CD4-positive, alpha-beta T cell treated with Interleukin-1 beta for 1 hour (primary cell): ENCODE results near the gene NUMB.
"Not testable (repeated sequence)": the region's sequence is repeated elsewhere in the genome, so short reads cannot be mapped to it uniquely, and the experiment has no call there.

Source experiments
- DNase-seq, 2 donors: peaks; one replicate each; pipeline ENCODE4 v3.0.0-alpha.2; 2020 to 2022

NUMB gene

DNA sequence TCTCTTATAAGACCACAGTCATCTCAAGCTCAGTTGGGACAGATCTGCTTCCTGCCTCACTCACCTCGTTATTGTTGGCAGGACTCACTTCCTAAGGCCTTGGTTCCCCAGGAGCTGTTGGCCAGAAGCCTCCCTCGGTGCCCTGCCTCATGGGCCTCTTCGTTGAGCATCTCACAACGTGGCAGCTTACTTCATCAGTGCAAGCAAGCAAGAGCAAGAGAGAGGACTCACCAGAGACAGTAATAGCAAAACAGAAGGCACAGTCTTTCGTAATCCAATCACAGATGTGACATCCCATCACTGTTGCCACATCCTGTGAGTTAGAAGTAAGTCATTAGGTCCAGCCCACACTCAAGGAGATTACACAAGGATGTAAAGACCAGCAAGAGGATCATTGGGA lies 5.1 kb upstream of the NUMB start:
- peak; percentile 27 to 74 for DNase-seq

GRCh38 chr14:73462815-73463214 lies 4.5 kb upstream of the NUMB start:
- no peak for DNase-seq

DNA sequence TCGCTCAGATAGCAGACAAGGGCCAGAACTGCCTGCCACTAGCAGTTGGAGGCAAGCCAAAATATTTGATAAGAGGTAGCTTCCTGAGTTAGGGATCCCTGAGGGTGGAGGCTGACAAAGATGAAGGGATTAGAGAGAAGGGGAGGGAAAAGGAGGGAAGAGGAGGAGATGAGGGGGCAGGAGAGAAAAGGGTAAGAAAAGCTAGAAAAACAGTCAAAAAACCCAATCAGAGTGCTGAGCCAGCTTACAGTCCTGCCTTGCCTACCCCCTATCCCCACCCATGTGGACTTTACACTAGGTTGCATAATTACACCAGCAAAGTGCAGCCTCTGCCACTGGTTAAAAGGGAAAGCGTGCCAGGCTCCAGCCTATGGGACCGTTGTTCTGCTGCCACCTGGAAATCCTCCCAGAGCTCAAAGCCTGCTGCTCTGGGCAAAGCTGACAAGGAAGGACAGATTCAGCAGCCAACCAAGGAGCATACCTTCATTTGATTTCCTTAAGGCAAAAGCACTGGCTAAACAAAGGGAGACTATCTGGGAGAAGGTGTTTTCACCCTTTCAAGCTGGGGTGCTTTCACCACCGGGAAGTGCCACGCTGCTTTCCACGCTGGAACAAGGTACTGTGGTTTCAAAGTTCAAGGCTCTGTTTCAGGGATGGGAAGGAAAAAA lies 3.8 kb upstream of the NUMB start:
- DNase-seq: peak in 1 of 2 donors; percentile 16

GRCh38 chr14:73461478-73462047 lies 3.2 kb upstream of the NUMB start:
- no peak for DNase-seq

GRCh38 chr14:73460691-73461127 lies 2.4 kb upstream of the NUMB start:
- no peak for DNase-seq

DNA sequence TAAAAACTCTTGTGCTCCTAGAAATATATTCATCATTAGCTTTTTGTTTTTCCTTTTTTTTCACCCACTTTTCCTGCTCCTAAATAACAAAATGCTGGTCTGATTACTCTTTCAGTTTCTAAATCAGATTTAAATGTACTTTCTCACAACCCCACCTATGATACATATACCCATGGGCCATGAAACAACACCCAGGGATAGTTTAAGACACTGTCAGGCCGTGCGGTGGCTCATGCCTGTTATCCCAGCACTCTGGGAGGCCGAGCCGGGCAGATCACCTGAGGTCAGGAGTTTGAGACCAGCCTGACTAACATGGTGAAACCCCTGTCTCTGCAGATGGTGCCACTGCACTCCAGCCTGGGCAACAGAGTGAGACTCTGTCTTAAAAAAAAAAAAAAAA lies 1.6 kb upstream of the NUMB start:
- DNase-seq: no peak

DNA sequence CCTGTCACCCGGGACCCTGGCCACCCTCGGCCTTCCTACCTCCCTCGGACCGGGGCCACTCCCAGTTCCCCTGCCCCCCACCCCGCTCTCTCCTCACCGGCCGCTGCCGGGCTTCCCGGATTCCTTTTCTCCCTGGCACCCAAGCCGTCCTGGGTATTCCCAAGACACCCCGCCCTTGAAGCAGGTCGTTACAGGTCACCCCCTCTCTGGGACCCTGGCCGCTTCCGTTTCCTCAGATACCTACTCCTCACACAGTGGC lies 493 bp downstream of the NUMB start:
- no peak for DNase-seq

GRCh38 chr14:73457041-73457923 lies 1.1 kb downstream of the NUMB start:
- peak in 1 of 2 donors; percentile 14 for DNase-seq

DNA sequence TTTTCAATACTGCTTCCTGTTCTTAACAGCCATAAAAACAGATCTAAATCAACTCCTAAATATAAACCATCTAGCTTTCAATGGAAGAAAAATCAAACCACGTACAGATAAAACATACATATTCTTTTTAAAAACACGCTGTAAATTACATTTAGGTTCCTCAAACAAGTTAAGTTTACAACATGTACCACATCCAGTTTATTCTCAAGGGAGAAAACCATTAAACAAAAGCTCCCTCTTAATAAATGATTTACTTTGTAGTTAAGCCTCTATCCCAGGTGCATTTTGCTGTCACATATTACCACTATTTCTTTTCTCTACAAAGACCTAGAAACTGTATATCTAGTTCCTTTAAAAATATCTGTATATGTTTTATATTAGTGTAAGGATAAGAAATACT lies 3.1 kb downstream of the NUMB start:
- DNase-seq: no peak

DNA sequence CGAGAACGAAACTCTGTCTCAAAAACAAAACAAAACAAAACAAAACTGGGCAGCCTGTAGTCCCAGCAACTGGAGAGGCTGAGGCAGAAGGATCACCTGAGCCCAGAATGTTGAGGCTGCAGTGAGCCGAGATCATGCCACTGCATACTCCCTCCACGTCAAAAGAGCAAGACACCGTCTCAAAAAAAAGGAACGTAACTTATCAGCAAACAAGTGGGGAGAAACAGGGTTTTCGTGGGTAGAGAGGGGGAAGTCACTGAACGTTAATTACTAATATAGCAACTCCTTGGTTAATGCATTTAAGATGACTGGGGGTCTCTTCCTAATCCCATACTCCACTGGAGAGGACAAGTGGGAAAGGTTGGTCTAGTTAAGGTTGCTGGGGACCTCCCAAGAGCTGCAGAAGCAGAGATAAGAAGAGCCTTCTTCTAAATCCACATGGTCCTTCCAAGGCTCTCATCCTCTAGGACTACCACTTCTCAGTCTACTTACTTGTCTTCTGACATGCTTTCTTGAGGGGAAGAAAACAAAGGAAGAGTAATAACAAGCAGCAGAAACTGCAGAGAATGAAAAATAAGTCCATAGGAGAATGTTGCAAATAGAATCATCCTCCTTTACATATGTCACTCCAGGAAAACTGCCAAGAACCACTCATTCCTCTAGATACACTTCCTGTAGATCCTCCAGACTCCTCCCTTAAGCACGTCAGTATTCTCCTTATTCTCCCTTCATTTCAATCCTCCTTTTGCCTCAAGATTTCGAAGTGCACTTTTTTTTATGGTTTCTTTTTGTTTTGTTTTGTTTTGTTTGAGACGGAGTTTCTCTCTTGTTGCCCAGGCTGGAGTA lies 5.8 kb downstream of the NUMB start:
- no peak for DNase-seq

GRCh38 chr14:73443758-73444157 lies 14.6 kb downstream of the NUMB start:
- no peak for DNase-seq

GRCh38 chr14:73441286-73441685 lies 17.1 kb downstream of the NUMB start:
- DNase-seq: no peak

DNA sequence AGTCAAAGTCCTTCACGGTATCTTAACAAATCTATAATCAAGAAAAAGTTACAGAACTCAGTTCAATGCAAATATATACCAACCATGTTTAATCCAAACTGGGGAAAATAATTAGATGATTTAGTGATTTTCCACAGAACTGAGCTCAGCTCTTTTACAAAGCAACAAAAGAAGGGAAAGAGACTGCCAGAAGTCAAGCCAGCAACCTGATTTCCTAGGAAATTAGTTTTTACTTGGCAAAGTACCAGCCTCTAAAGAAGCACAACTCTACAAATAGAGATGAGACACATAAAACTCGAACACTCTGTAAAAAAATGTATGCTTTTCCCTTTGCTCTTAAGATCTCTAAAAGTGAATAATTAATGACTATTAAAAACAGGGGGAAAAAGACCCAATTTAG lies 19.4 kb downstream of the NUMB start:
- DNase-seq: no peak

DNA sequence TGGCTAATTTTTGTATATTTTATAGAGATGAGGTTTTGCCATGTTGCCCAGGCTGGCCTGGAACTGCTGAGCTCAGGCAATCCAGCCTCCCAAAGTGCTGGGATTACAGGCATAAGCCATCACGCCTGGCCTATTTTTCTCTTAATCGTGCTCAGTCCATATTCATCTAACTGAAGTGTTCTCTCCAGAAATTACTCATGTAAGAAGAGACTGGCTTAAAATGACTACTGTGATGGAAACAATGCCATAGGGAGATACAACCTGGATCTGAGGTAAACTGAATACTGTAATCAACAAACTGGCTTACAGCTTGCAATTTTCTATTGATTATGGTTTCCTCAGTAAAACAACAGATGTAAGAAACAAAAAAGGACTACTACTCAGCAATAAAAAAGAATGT lies 21.1 kb downstream of the NUMB start:
- no peak for DNase-seq

- DNase-seq: no peak
These were observed 26.2 kb downstream of the NUMB start for GRCh38 chr14:73432124-73432523.

DNA sequence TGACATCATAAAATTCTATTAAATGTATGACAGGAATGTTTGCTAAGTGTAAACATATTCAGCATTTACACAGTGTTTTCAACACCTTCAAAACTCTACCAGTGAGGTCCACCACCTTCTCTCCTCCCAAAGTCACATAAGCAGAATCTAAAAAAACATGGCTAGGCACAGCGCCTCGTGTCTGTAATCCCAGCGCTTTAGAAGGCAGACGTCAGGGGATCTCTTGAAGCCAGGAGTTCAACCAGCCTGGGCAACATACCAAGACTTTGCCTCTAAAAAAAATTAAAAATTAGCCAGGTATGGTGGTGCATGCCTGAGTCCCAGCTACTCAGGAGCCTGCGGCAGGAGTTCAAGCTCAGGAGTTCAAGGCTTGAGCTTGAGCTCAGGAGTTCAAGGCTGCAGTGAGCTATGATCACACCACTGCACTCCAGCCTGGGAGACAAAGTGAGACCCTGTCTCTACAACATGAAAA lies 30.0 kb downstream of the NUMB start:
- DNase-seq: no peak

DNA sequence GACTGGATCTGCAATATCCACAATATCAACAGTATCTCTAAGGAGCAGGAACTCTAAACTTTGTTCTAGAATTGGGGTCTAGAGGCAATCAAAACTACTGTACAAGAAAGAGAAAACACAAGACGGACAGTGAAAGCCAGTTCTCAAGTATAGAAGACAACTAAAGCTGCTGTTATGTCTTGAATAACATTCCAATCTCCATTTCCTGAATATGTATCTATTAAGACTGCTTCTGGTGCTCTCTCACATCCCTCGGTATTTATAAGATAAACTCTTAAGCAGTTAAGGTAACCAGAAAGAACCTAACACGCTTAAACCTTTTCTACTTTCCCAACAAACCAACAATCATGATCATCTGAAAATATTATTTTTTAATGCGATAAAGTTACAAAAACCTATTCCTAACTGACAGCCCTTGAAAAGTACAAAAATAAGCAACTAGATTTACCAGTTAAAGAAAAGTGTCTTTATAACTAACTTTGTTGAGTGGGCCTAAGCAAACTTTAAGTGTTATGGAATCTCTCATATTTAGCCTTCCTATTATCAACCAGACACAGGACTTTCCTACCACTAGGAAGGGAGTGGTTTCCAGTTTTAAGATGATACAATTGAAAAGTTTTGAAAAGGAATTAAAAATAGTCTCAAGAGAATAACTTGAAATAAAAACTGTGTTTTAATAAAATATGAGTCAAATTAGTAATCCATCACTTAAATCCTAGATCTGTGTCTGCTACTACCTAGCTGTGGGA lies 30.7 kb downstream of the NUMB start:
- DNase-seq: no peak

- DNase-seq: no peak
These were observed 31.5 kb downstream of the NUMB start for GRCh38 chr14:73426877-73427276.

- DNase-seq: no peak
These were observed 33.9 kb downstream of the NUMB start for GRCh38 chr14:73424453-73424852.

GRCh38 chr14:73423092-73423491 lies 35.3 kb downstream of the NUMB start:
- DNase-seq: not testable (repeated sequence)

DNA sequence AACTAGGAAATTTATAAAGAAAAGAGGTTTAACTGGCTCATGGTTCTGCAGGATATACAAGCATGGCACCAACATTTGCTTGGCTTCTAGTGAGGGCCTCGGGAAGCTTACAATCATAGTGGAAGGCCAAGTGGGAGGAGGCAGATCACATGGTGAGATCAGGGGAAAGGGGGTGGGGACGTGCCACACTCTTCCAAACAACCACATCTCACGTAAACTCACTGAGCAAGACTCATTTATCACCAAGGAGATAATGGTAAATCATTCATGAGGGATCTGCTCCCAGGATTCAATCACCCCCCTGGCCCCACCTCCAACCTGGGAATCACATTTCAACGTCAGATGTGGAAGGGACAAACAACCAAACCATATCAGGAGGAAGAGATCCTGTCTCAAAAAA lies 35.8 kb downstream of the NUMB start:
- no peak for DNase-seq

DNA sequence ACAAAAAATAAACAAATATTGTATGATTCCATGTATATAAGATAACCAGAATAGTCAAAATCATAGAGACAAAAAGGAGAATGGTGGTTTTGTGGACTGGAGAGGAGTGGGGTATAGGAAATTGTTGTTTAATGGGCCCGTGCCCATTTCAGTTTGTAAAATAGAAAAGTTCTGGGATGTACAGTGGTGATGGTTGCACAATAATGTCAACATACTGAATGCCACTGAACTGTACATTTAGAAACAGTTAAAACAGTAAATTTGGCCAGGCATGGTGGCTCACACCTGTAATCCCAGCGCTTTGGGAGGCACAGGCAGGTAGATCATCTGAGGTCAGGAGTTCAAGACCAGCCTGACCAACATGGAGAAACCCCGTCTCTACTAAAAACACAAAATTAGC lies 40.1 kb downstream of the NUMB start:
- no peak for DNase-seq
